ENCODE results near the gene WDCP. TPM values are rescaled to one million over a fixed set of nuclear protein-coding genes. Genes with fewer than 3 reads are reported as not detected.

WDCP gene
- total and polyA plus RNA-seq, 2 donors (not counting 1 experiment from before 2014, with no cell fraction given): 3.9 to 21.6 TPM

DNA sequence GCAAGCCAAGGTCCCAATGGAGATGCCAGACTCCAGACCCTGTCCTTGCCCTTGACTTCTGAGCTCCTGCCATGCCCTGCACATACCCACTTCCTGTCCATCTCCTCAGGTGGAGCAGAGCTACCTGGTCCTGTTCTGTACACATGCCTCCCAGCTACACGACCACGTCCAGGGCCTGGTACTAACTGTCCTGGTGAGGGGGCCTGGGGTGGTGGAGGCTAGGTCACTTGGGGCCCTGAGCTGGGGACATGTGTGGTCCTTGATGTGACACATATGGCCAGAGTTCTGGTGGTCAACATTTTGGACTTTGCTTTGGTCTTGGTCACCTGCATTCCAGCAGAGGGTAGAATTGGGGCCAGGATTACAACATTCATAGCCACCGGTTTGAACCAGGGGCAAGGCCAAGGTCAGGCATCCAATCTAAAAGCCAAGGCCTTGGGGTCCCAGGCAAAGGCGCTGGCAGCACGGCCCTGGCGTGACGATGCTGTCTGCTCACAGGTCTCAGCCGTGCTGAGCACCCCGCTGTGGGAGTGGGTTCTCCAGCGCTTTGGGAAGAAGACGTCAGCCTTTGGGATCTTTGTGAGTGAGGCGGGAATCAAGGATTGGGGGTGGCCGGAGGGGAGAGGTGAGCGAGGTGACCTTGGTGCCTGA lies 24.7 kb downstream of the WDCP start:
- Histone ChIP-seq H3K9me3 (ENCODE audit: control extremely low read depth in 1 of 3, control insufficient read depth in 2 of 3, insufficient read depth in 1 of 3, low read length in 2 of 3) (no peaks in the 10 kb centered on the region), H4K20me1 (ENCODE audit: control insufficient read depth, insufficient read depth, low read length, poor library complexity, severe bottlenecking) (no peaks in the 10 kb centered on the region), H3K27ac (ENCODE audit: low read length in 2 of 2) (no peak overlapping the region), H3K36me3 (replicated peaks in 1 of 2; ENCODE audit: control extremely low read depth in 1 of 2, control insufficient read depth in 1 of 2, extremely low read depth in 1 of 2, insufficient read depth in 2 of 2, low read length in 1 of 2) (peaks cover 2 to 16% of the 10 kb centered on the region in 2 experiments), H3K9ac (ENCODE audit: low read length) (no peak overlapping the region), H3K79me2 (ENCODE audit: control insufficient read depth, insufficient read depth, low read length) (no peaks in the 10 kb centered on the region), H3K4me1 (ENCODE audit: control insufficient read depth in 2 of 2, insufficient read depth in 2 of 2, low read length in 2 of 2) (no peaks in the 10 kb centered on the region), H3K4me2 (replicated peaks; ENCODE audit: low read depth, low read length, poor library complexity, severe bottlenecking) (no peak overlapping the region), H2AFZ (ENCODE audit: insufficient read depth, low read depth, low read length, poor library complexity, severe bottlenecking) (no peak overlapping the region), H3K27me3 (replicated peaks in 1 of 4; ENCODE audit: control extremely low read depth in 1 of 4, control insufficient read depth in 3 of 4, insufficient read depth in 4 of 4, low read length in 3 of 4) (no peaks in the 10 kb centered on the region), H3K4me3 (ENCODE audit: control extremely low read depth in 1 of 5, extremely low read depth in 1 of 5, insufficient read depth in 1 of 5, low read depth in 2 of 5, low read length in 4 of 5) (no peak overlapping the region)
- ATAC-seq (ENCODE audit: low read depth) (no peak), DNase-seq (no peak)
- no peak overlapping the region for H3K4me3 Mint-ChIP-seq
- intact Hi-C loops (cut with micrococcal nuclease): no loop called here
- no peaks in the 10 kb centered on the region for H3K4me1 Mint-ChIP-seq
- CTCF ChIA-PET: no interaction called here
- H3K27ac Mint-ChIP-seq: no peak overlapping the region
- POLR2A ChIA-PET: no interaction called here
- TF ChIP-seq, protein P1, sequence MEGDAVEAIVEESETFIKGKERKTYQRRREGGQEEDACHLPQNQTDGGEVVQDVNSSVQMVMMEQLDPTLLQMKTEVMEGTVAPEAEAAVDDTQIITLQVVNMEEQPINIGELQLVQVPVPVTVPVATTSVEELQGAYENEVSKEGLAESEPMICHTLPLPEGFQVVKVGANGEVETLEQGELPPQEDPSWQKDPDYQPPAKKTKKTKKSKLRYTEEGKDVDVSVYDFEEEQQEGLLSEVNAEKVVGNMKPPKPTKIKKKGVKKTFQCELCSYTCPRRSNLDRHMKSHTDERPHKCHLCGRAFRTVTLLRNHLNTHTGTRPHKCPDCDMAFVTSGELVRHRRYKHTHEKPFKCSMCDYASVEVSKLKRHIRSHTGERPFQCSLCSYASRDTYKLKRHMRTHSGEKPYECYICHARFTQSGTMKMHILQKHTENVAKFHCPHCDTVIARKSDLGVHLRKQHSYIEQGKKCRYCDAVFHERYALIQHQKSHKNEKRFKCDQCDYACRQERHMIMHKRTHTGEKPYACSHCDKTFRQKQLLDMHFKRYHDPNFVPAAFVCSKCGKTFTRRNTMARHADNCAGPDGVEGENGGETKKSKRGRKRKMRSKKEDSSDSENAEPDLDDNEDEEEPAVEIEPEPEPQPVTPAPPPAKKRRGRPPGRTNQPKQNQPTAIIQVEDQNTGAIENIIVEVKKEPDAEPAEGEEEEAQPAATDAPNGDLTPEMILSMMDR (IDR thresholded peaks at IDR 0.05): no peak
- no peak for TF ChIP-seq EZH2 (IDR thresholded peaks at IDR 0.05; ENCODE audit: borderline replicate concordance, insufficient read depth, low read depth, low read length, poor library complexity, severe bottlenecking)
- H3K9me3 Mint-ChIP-seq (ENCODE audit: insufficient read depth): no peaks in the 10 kb centered on the region
- whole genome bisulfite sequencing (ENCODE audit: insufficient coverage): 99% methylated on average over 12 of the region's 14 CpGs
- H3K27me3 Mint-ChIP-seq: no peaks in the 10 kb centered on the region

- H3K36me3 ChIP-seq (replicated peaks in 1 of 2; ENCODE audit: control extremely low read depth in 1 of 2, control insufficient read depth in 1 of 2, extremely low read depth in 1 of 2, insufficient read depth in 2 of 2, low read length in 1 of 2): peaks cover 2 to 13% of the 10 kb centered on the region in 2 experiments
- H3K27ac ChIP-seq (ENCODE audit: low read length in 2 of 2): no peak overlapping the region
- H3K4me1 ChIP-seq (ENCODE audit: control insufficient read depth in 2 of 2, insufficient read depth in 2 of 2, low read length in 2 of 2): no peaks in the 10 kb centered on the region
- intact Hi-C loops (cut with micrococcal nuclease): no loop called here
- no peaks in the 10 kb centered on the region for H3K79me2 ChIP-seq (ENCODE audit: control insufficient read depth, insufficient read depth, low read length)
- POLR2A ChIA-PET: no interaction called here
- CTCF ChIA-PET: no interaction called here
- H3K4me2 ChIP-seq (replicated peaks; ENCODE audit: low read depth, low read length, poor library complexity, severe bottlenecking): no peak overlapping the region
- no peak for DNase-seq
- H4K20me1 ChIP-seq (ENCODE audit: control insufficient read depth, insufficient read depth, low read length, poor library complexity, severe bottlenecking): no peaks in the 10 kb centered on the region
- Mint-ChIP-seq H3K27ac (no peak overlapping the region), H3K4me1 (no peaks in the 10 kb centered on the region), H3K4me3 (no peak overlapping the region), H3K9me3 (ENCODE audit: insufficient read depth) (no peaks in the 10 kb centered on the region), H3K27me3 (no peaks in the 10 kb centered on the region)
- no peak for ATAC-seq (ENCODE audit: low read depth)
- H3K9ac ChIP-seq (ENCODE audit: low read length): no peak overlapping the region
- 90% methylated on average over 13 of the region's 19 CpGs for WGBS (ENCODE audit: insufficient coverage)
- no peaks in the 10 kb centered on the region for H3K27me3 ChIP-seq (replicated peaks in 1 of 4; ENCODE audit: control extremely low read depth in 1 of 4, control insufficient read depth in 3 of 4, insufficient read depth in 4 of 4, low read length in 3 of 4)
- H3K4me3 ChIP-seq (ENCODE audit: control extremely low read depth in 1 of 5, extremely low read depth in 1 of 5, insufficient read depth in 1 of 5, low read depth in 2 of 5, low read length in 4 of 5): no peak overlapping the region
- TF ChIP-seq, protein P1 (IDR thresholded peaks at IDR 0.05): no peak
- no peak for TF ChIP-seq EZH2 (IDR thresholded peaks at IDR 0.05; ENCODE audit: borderline replicate concordance, insufficient read depth, low read depth, low read length, poor library complexity, severe bottlenecking)
- H2AFZ ChIP-seq (ENCODE audit: insufficient read depth, low read depth, low read length, poor library complexity, severe bottlenecking): no peak overlapping the region
- no peaks in the 10 kb centered on the region for H3K9me3 ChIP-seq (ENCODE audit: control extremely low read depth in 1 of 3, control insufficient read depth in 2 of 3, insufficient read depth in 1 of 3, low read length in 2 of 3)
These were observed 25.8 kb downstream of the WDCP start for GRCh38 chr2:24021122-24021998.
